HCT116 (cell line): ENCODE results near the gene CDCA4. TPM values are rescaled to one million over a fixed set of nuclear protein-coding genes. Genes with fewer than 3 reads are reported as not detected.
"Not testable (repeated sequence)": the region's sequence is repeated elsewhere in the genome, so short reads cannot be mapped to it uniquely, and the experiment has no call there.

Experiments used
- ATAC-seq: fragments of 200-7000 bp; cut with Tn5 transposase; 2 replicates; pipeline ENCODE4 v1.9.1; 2020; ENCODE audit warnings: mild to moderate bottlenecking, moderate library complexity
- BruUV-seq: library from RNA; stranded (reverse); fragments of 400-500 nt; replicated peaks from 2 replicates; lab custom pipeline; 2021; lab: Mats Ljungman, UMichigan
- CTCF ChIA-PET: fragments of 300-600 bp; sonication (Branson Sonifier 250); formaldehyde crosslinking; loops from one replicate; lab custom pipeline; 2021; ENCODE audit warnings: antibody characterized with exemption; lab: Charles Lee
- POLR2A ChIA-PET: fragments of 300-600, 350-600 bp; sonication (Branson Sonifier 250); formaldehyde crosslinking; loops from one replicate; lab custom pipeline; 2021; ENCODE audit warnings: antibody characterized with exemption; lab: Charles Lee
- RAD21 ChIA-PET, 2 experiments: fragments of 300-600 bp; sonication (Branson Sonifier 250); formaldehyde crosslinking; loops; one replicate each; lab custom pipeline; 2023; ENCODE audit warnings: low total read pairs in 2 of 2; ENCODE audit not compliant: uncharacterized antibody in 2 of 2, unreplicated experiment in 2 of 2, low non-redundant PET in 1 of 2; lab: Charles Lee
- DNase-seq: peaks from one replicate; pipeline ENCODE4 v3.0.0-alpha.2; 2010; ENCODE audit warnings: low read depth, low spot score
- H2AFZ ChIP-seq: fragments of 200-600 bp; shearing (Covaris generic), sonication (generic); 2 replicates; pipeline ENCODE4 v1.6.1; 2017; ENCODE audit warnings: low read depth, mixed run types, mixed read lengths, antibody characterized with exemption, low read length; ENCODE audit not compliant: poor library complexity, severe bottlenecking
- H3K27ac ChIP-seq: 2 replicates; pipeline ENCODE4 v1.5.1; 2012; ENCODE audit warnings: low read depth, low read length
- H3K27me3 ChIP-seq: fragments of 200-600 bp; sonication (generic); 2 replicates; pipeline ENCODE4 v1.6.1; 2016; ENCODE audit warnings: mixed run types, low read length, mixed read lengths; ENCODE audit not compliant: insufficient read depth
- H3K36me3 ChIP-seq, 2 experiments: fragments of 200-500 bp in 1 of 2; fragments of 200-600 bp in 1 of 2; sonication (Bioruptor generic) in 1 of 2; sonication (generic) in 1 of 2; 2 replicates each; pipeline versions ENCODE4 v1.5.1 to v1.6.1; 2014 to 2016; ENCODE audit warnings: low read length in 2 of 2, inconsistent platforms in 1 of 2, mixed read lengths in 1 of 2, mixed run types in 1 of 2; ENCODE audit not compliant: insufficient read depth in 2 of 2, control insufficient read depth in 1 of 2
- H3K4me1 ChIP-seq, 2 experiments: fragments of 200-600 bp in 1 of 2; sonication (generic) in 1 of 2; 2 replicates each; pipeline versions ENCODE4 v1.5.1 to v1.6.1; 2012 to 2017; ENCODE audit warnings: low read length in 2 of 2, inconsistent platforms in 1 of 2, mild to moderate bottlenecking in 1 of 2, mixed read lengths in 1 of 2, mixed run types in 1 of 2, moderate library complexity in 1 of 2; ENCODE audit not compliant: insufficient read depth in 2 of 2, control insufficient read depth in 1 of 2
- H3K4me2 ChIP-seq: fragments of 200-600 bp; sonication (generic); 2 replicates; pipeline ENCODE4 v1.6.1; 2017; ENCODE audit warnings: mixed run types, low read length, mixed read lengths
- H3K4me3 ChIP-seq, 2 experiments: fragments of 200-600 bp in 1 of 2; sonication (generic) in 1 of 2; replicated peaks in 1 of 2; 2 replicates each; pipeline ENCODE4 v1.5.1; 2011 to 2016; ENCODE audit warnings: low read length in 2 of 2, control low read depth in 1 of 2, low read depth in 1 of 2, mild to moderate bottlenecking in 1 of 2, mixed read lengths in 1 of 2, mixed run types in 1 of 2
- H3K79me2 ChIP-seq: fragments of 200-600 bp; sonication (generic); 2 replicates; pipeline ENCODE4 v1.6.1; 2017; ENCODE audit warnings: mild to moderate bottlenecking, mixed run types, low read length, moderate library complexity, mixed read lengths; ENCODE audit not compliant: insufficient read depth
- H3K9ac ChIP-seq: fragments of 200-600 bp; sonication (generic); 2 replicates; pipeline ENCODE4 v1.6.1; 2016; ENCODE audit warnings: low read length, mixed read lengths
- H3K9me2 ChIP-seq: fragments of 200-600 bp; sonication (generic), shearing (Covaris generic); 2 replicates; pipeline ENCODE4 v1.6.1; 2017; ENCODE audit warnings: mixed run types, mild to moderate bottlenecking, moderate library complexity; ENCODE audit not compliant: insufficient read depth
- H3K9me3 ChIP-seq, 2 experiments: fragments of 200-500 bp in 1 of 2; fragments of 200-600 bp in 1 of 2; sonication (Bioruptor generic) in 1 of 2; sonication (generic) in 1 of 2; 2 replicates each; pipeline ENCODE4 v1.6.1; 2014 to 2017; ENCODE audit warnings: low read length in 2 of 2, mixed read lengths in 2 of 2, inconsistent platforms in 1 of 2, low read depth in 1 of 2, mild to moderate bottlenecking in 1 of 2, mixed run types in 1 of 2, moderate library complexity in 1 of 2; ENCODE audit not compliant: control insufficient read depth in 1 of 2, insufficient read depth in 1 of 2
- H4K20me1 ChIP-seq: fragments of 200-600 bp; sonication (generic), shearing (Covaris generic); 2 replicates; pipeline ENCODE4 v1.6.1; 2017; ENCODE audit warnings: mixed run types, mild to moderate bottlenecking, moderate library complexity; ENCODE audit not compliant: insufficient read depth
- ATF3 ChIP-seq: IDR thresholded peaks from 2 replicates; pipeline ENCODE4 v1.6.1; 2012
- CBX3 ChIP-seq: IDR thresholded peaks from 2 replicates; pipeline ENCODE4 v1.6.1; 2012; ENCODE audit warnings: low read depth
- ELF1 ChIP-seq: IDR thresholded peaks from 2 replicates; pipeline ENCODE4 v1.6.1; 2012; ENCODE audit warnings: low read depth, borderline replicate concordance
- ZBTB33 ChIP-seq: IDR thresholded peaks from 2 replicates; pipeline ENCODE4 v1.6.1; 2011; ENCODE audit warnings: mild to moderate bottlenecking, low read length, moderate library complexity; ENCODE audit not compliant: insufficient replicate concordance; ENCODE audit errors: extremely low read depth
- ZNF274 ChIP-seq: fragments of 200-500 bp; sonication (Bioruptor generic); IDR thresholded peaks from 2 replicates; pipeline ENCODE4 v1.6.1; 2014; ENCODE audit warnings: mild to moderate bottlenecking, low read depth, low read length, inconsistent platforms
- intact Hi-C: fragments of 100-400 bp; cut with micrococcal nuclease; formaldehyde crosslinking; loops from 2 replicates; pipeline ENCODE4 v1.10.0; 2022
- total RNA-seq: library from RNA; stranded (reverse); gene quantifications from one replicate; pipeline ENCODE4 v1.2.1, GENCODE V29; 2021; ENCODE audit not compliant: unreplicated experiment

CDCA4 gene
- total RNA-seq, 1 experiment from 2014 or later, result 62.4 TPM

- TF ChIP-seq ZNF274 (no peak), CBX3 (no peak), ZBTB33 (no peak), ELF1 (no peak), ATF3 (no peak)
Measured at GRCh38 chr14:105028251-105028927, 7.5 kb upstream of the CDCA4 start (continued).

- CTCF ChIA-PET, H2AFZ ChIP-seq, H3K4me3 ChIP-seq, H3K36me3 ChIP-seq, H4K20me1 ChIP-seq, H3K27me3 ChIP-seq, H3K27ac ChIP-seq, BruUV-seq, DNase-seq, H3K79me2 ChIP-seq, ATAC-seq, H3K9ac ChIP-seq, H3K9me2 ChIP-seq, RAD21 ChIA-PET, H3K9me3 ChIP-seq, H3K4me2 ChIP-seq, intact Hi-C loops: not testable (repeated sequence)
- POLR2A ChIA-PET, result interaction anchor here (1.3 kb wide), 1 partner anchor 54 kb away, joined by 3 read pairs; no protein-coding TSS in a partner anchor
- H3K4me1 ChIP-seq, result peaks cover 27 to 48% of the 10 kb centered on the region in 2 experiments
Measured at GRCh38 chr14:105027718-105028117, 6.8 kb upstream of the CDCA4 start.
